DOHH2 (cell line): ENCODE data around the gene FOXF2.

Source experiments
- H3F3A ChIP-seq: fragments of 200-600 bp; sonication (generic), shearing (Covaris generic); 2 replicates; pipeline ENCODE4 v1.6.0; 2016; ENCODE audit warnings: antibody characterized with exemption, mild to moderate bottlenecking; ENCODE audit not compliant: control insufficient read depth, insufficient read depth
- H3K27ac ChIP-seq: fragments of 200-600 bp; sonication (generic); 2 replicates; pipeline ENCODE4 v1.5.1; 2014; ENCODE audit warnings: low read depth, mild to moderate bottlenecking, low read length, moderate library complexity
- H3K27me3 ChIP-seq: fragments of 200-600 bp; sonication (generic); 2 replicates; pipeline ENCODE4 v1.6.1; 2014; ENCODE audit warnings: mild to moderate bottlenecking, low read length, mixed read lengths; ENCODE audit not compliant: control insufficient read depth
- H3K36me3 ChIP-seq: fragments of 200-600 bp; sonication (generic); 2 replicates; pipeline ENCODE4 v1.6.1; 2014; ENCODE audit warnings: mild to moderate bottlenecking, low read length, moderate library complexity, mixed read lengths; ENCODE audit not compliant: control insufficient read depth
- H3K4me1 ChIP-seq: fragments of 200-600 bp; sonication (generic); 2 replicates; pipeline ENCODE4 v1.6.1; 2014; ENCODE audit warnings: mild to moderate bottlenecking, low read length, mixed read lengths; ENCODE audit not compliant: control insufficient read depth
- H3K4me2 ChIP-seq: fragments of 200-600 bp; sonication (generic); 2 replicates; pipeline ENCODE4 v1.6.0; 2014; ENCODE audit warnings: mild to moderate bottlenecking, low read length, moderate library complexity
- H3K4me3 ChIP-seq: fragments of 200-600 bp; sonication (generic); 2 replicates; pipeline ENCODE4 v1.5.1; 2014; ENCODE audit warnings: mild to moderate bottlenecking, low read length, mixed read lengths
- H3K79me2 ChIP-seq: fragments of 200-600 bp; sonication (generic); 2 replicates; pipeline ENCODE4 v1.6.1; 2014; ENCODE audit warnings: mild to moderate bottlenecking, low read length, mixed read lengths; ENCODE audit not compliant: control insufficient read depth
- H3K9me2 ChIP-seq: fragments of 200-600 bp; sonication (generic); replicated peaks from 2 replicates; pipeline ENCODE4 v1.6.1; 2014; ENCODE audit warnings: mild to moderate bottlenecking, low read length, mixed read lengths; ENCODE audit not compliant: control insufficient read depth
- H3K9me3 ChIP-seq: fragments of 200-600 bp; sonication (generic); 2 replicates; pipeline ENCODE4 v1.6.1; 2014; ENCODE audit warnings: antibody characterized with exemption, low read length, mixed read lengths; ENCODE audit not compliant: control insufficient read depth, insufficient read depth
- H4K20me1 ChIP-seq: fragments of 200-600 bp; sonication (generic); 2 replicates; pipeline ENCODE4 v1.6.0; 2014; ENCODE audit warnings: low read depth, mild to moderate bottlenecking, antibody characterized with exemption, low read length, moderate library complexity; ENCODE audit not compliant: control insufficient read depth, insufficient read depth
- CTCF ChIP-seq: fragments of 200-600 bp; sonication (generic); IDR thresholded peaks from one replicate; pipeline ENCODE4 v1.5.1; 2014; ENCODE audit warnings: antibody characterized with exemption, mild to moderate bottlenecking, low read depth, low read length; ENCODE audit not compliant: poor library complexity, severe bottlenecking
- EZH2phosphoT487 ChIP-seq: fragments of 200-600 bp; sonication (generic); IDR thresholded peaks from 2 replicates; pipeline ENCODE4 v1.6.1; 2017; ENCODE audit warnings: borderline replicate concordance, mild to moderate bottlenecking, antibody characterized with exemption, low read length, moderate library complexity, mixed read lengths

The FOXF2 gene

GRCh38 chr6:1420382-1420781, 31.0 kb downstream of the FOXF2 start:
- Histone ChIP-seq H3K4me3 (no peak overlapping the region), H3K9me2 (no peaks in the 10 kb centered on the region), H4K20me1 (no peaks in the 10 kb centered on the region), H3K79me2 (no peaks in the 10 kb centered on the region), H3K36me3 (no peaks in the 10 kb centered on the region), H3F3A (no peaks in the 10 kb centered on the region), H3K9me3 (no peaks in the 10 kb centered on the region), H3K4me2 (no peak overlapping the region), H3K4me1 (no peaks in the 10 kb centered on the region), H3K27ac (no peak overlapping the region), H3K27me3 (no peaks in the 10 kb centered on the region)
- TF ChIP-seq CTCF (no peak), EZH2phosphoT487 (no peak)

GRCh38 chr6:1422290-1422689, 32.9 kb downstream of the FOXF2 start:
- Histone ChIP-seq H3K27ac (no peak overlapping the region), H3K79me2 (no peaks in the 10 kb centered on the region)

GRCh38 chr6:1423578-1423977, 34.2 kb downstream of the FOXF2 start:
- Histone ChIP-seq H3F3A (no peaks in the 10 kb centered on the region), H3K4me1 (no peaks in the 10 kb centered on the region), H3K4me2 (no peak overlapping the region), H3K27ac (no peak overlapping the region), H4K20me1 (no peaks in the 10 kb centered on the region), H3K27me3 (no peaks in the 10 kb centered on the region), H3K79me2 (no peaks in the 10 kb centered on the region), H3K36me3 (no peaks in the 10 kb centered on the region), H3K4me3 (no peak overlapping the region), H3K9me2 (no peaks in the 10 kb centered on the region), H3K9me3 (no peaks in the 10 kb centered on the region)
- TF ChIP-seq EZH2phosphoT487 = no peak
- TF ChIP-seq CTCF = no peak

More at GRCh38 chr6:1422290-1422689, 32.9 kb downstream of the FOXF2 start:
- no peaks in the 10 kb centered on the region for H3K4me1 ChIP-seq
- TF ChIP-seq CTCF (no peak), EZH2phosphoT487 (no peak)
- H3K9me3 ChIP-seq = no peaks in the 10 kb centered on the region
- no peak overlapping the region for H3K4me3 ChIP-seq
- no peaks in the 10 kb centered on the region for H3K27me3 ChIP-seq
- H3K36me3 ChIP-seq = no peaks in the 10 kb centered on the region
- no peak overlapping the region for H3K4me2 ChIP-seq
- H3F3A ChIP-seq = no peaks in the 10 kb centered on the region
- H4K20me1 ChIP-seq = no peaks in the 10 kb centered on the region
- H3K9me2 ChIP-seq = no peaks in the 10 kb centered on the region
